Osteocyte (in vitro differentiated cells): ENCODE results near the gene NRXN2. TPM values are rescaled to one million over a fixed set of nuclear protein-coding genes. Genes with fewer than 3 reads are reported as not detected.

Experiments used
- DNase-seq: peaks from one replicate; pipeline ENCODE4 v3.0.0; 2021; ENCODE audit warnings: mixed read lengths; ENCODE audit not compliant: unreplicated experiment; ENCODE audit errors: extremely low spot score
- H3K27ac Mint-ChIP-seq: one replicate; pipeline ENCODE4 v1.8.0; 2021; ENCODE audit warnings: mild to moderate bottlenecking, mixed read lengths; ENCODE audit not compliant: unreplicated experiment
- H3K27me3 Mint-ChIP-seq: one replicate; pipeline ENCODE4 v1.8.0; 2021; ENCODE audit warnings: mixed read lengths; ENCODE audit not compliant: unreplicated experiment
- H3K36me3 Mint-ChIP-seq: one replicate; pipeline ENCODE4 v1.8.0; 2021; ENCODE audit warnings: mixed read lengths; ENCODE audit not compliant: unreplicated experiment
- H3K4me1 Mint-ChIP-seq: one replicate; pipeline ENCODE4 v1.8.0; 2021; ENCODE audit warnings: mixed read lengths; ENCODE audit not compliant: unreplicated experiment
- H3K4me3 Mint-ChIP-seq: one replicate; pipeline ENCODE4 v1.8.0; 2021; ENCODE audit warnings: mild to moderate bottlenecking, moderate library complexity, mixed read lengths; ENCODE audit not compliant: unreplicated experiment
- H3K9me3 Mint-ChIP-seq: one replicate; pipeline ENCODE4 v1.8.0; 2021; ENCODE audit warnings: mixed read lengths; ENCODE audit not compliant: unreplicated experiment
- CTCF ChIP-seq: fragments of 200-600 bp; sonication (generic); IDR thresholded peaks from 2 replicates; pipeline ENCODE4 v1.5.0; 2021; ENCODE audit warnings: antibody characterized with exemption, mild to moderate bottlenecking, moderate library complexity
- total RNA-seq: library from RNA; stranded (reverse); gene quantifications from 2 replicates; pipeline ENCODE4 v1.2.1, GENCODE V29; 2021

NRXN2 gene
- total RNA-seq, 1 donor from 2014 or later, result 2.6 TPM

GRCh38 chr11:64739871-64740270 is 16.9 kb upstream of the NRXN2 start:
- no peak overlapping the region for H3K4me3 Mint-ChIP-seq
- no peak overlapping the region for H3K27ac Mint-ChIP-seq
- H3K36me3 Mint-ChIP-seq, result no peaks in the 10 kb centered on the region
- peaks cover 15% of the 10 kb centered on the region for H3K4me1 Mint-ChIP-seq
- TF ChIP-seq CTCF, result no peak
- no peaks in the 10 kb centered on the region for H3K9me3 Mint-ChIP-seq
- DNase-seq, result no peak
- H3K27me3 Mint-ChIP-seq, result no peaks in the 10 kb centered on the region

- DNase-seq, result no peak
- peaks cover under 1% of the 10 kb centered on the region for H3K4me1 Mint-ChIP-seq
- peaks cover 2% of the 10 kb centered on the region for H3K36me3 Mint-ChIP-seq
- no peak overlapping the region for H3K4me3 Mint-ChIP-seq
- no peaks in the 10 kb centered on the region for H3K27me3 Mint-ChIP-seq
- TF ChIP-seq CTCF, result no peak
- no peak overlapping the region for H3K27ac Mint-ChIP-seq
- H3K9me3 Mint-ChIP-seq, result no peaks in the 10 kb centered on the region
Measured at GRCh38 chr11:64736654-64737053, 13.7 kb upstream of the NRXN2 start.

- Mint-ChIP-seq H3K27me3 (no peaks in the 10 kb centered on the region), H3K27ac (no peak overlapping the region), H3K4me3 (no peak overlapping the region), H3K4me1 (no peaks in the 10 kb centered on the region), H3K36me3 (peaks cover 5% of the 10 kb centered on the region), H3K9me3 (no peaks in the 10 kb centered on the region)
- DNase-seq, result no peak
- TF ChIP-seq CTCF, result no peak
Measured at GRCh38 chr11:64735725-64736259, 12.8 kb upstream of the NRXN2 start.

GRCh38 chr11:64734811-64735724 is 12.1 kb upstream of the NRXN2 start:
- Mint-ChIP-seq H3K27me3 (no peaks in the 10 kb centered on the region), H3K36me3 (peaks cover 5% of the 10 kb centered on the region), H3K4me3 (no peak overlapping the region), H3K9me3 (no peaks in the 10 kb centered on the region), H3K27ac (no peak overlapping the region), H3K4me1 (peaks cover 2% of the 10 kb centered on the region)
- DNase-seq, result no peak
- no peak for TF ChIP-seq CTCF

- H3K4me1 Mint-ChIP-seq, result peaks cover 5% of the 10 kb centered on the region
- H3K9me3 Mint-ChIP-seq, result no peaks in the 10 kb centered on the region
- peaks cover 7% of the 10 kb centered on the region for H3K36me3 Mint-ChIP-seq
- no peak overlapping the region for H3K27ac Mint-ChIP-seq
- no peaks in the 10 kb centered on the region for H3K27me3 Mint-ChIP-seq
- no peak overlapping the region for H3K4me3 Mint-ChIP-seq
- DNase-seq, result no peak
- TF ChIP-seq CTCF, result no peak
Measured at GRCh38 chr11:64731601-64732000, 8.6 kb upstream of the NRXN2 start.
